ENCODE results near the gene BRD7.
A peak's percentile ranks its signal among the peaks of the same experiment; 100 is the strongest.

BRD7 gene

DNA sequence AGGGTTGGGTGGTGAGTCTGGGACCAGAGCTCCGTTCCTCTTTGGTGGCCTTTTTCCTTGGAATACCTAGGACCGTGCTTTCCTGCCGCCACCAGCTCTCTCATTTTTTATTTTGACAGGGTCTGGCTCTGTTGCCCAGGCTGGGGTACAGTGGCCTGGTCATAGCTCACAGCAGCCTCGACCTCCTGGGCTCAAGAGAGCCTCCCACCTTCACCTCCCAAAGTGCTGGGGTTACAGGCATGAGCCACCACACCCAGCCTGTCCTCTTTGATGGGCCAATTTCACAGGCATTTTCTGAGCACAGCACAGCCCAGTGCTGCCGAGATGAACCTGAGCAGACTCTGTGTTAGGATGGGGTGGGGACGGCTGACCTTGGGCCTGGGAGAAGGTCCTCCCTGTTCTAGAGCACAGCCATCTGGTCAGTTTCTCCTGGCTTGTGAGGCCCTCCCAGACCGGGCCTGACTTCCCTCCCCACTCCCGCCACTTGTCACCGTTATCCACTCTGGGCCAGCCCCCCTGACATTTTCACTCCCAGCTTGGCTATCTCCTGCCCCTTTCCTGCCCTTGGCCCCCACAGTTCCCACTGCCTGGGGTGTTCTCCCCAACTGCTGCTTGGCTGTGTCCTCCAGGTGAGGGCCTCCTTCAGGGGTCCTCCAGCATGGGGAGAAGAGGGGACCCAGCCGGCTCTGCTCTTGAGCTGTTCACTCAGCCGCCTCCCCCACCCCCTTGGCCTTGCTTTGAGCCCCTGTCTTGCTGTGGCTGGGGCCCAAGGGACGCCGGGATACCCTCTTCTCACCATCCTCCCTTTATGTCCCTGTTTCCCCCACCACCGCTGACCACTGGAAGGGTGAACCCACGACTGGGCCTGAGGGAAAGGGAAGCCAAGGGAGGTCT, 97.4 kb downstream of the BRD7 start:
- DNase-seq (ENCODE audit: low read depth), result no peak

DNA sequence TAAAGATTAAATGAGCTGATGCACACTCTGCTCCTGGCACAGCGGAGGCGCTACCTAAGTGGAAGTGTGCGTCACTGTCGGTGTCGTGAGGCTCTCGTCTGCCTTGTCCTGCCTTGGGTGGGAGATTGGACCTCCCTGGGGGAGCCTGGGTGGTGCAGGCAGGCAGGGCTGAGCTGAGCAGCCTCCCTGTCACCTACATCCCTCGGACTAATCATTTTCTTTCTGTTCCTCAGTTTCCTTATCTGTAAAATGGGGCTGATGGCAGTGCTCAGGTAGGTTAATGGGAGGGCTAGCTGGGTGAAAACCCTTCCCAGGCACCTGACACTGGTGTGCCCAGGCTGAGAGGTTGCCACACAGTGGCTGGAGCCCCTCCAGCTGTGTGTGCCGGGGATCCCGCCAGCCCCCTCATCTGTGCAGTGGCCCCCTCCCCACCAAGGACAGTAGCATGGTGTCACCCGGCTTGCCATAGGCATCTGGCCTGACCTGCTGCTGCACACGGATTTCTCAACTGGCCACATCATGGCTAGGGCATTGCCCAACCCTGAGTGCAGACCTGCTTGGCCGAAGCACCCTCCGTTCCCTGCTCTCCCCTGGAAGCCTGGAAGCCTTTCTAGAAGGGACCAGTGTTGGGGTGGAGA, 98.2 kb downstream of the BRD7 start:
- DNase-seq (ENCODE audit: low read depth), result no peak

DNA sequence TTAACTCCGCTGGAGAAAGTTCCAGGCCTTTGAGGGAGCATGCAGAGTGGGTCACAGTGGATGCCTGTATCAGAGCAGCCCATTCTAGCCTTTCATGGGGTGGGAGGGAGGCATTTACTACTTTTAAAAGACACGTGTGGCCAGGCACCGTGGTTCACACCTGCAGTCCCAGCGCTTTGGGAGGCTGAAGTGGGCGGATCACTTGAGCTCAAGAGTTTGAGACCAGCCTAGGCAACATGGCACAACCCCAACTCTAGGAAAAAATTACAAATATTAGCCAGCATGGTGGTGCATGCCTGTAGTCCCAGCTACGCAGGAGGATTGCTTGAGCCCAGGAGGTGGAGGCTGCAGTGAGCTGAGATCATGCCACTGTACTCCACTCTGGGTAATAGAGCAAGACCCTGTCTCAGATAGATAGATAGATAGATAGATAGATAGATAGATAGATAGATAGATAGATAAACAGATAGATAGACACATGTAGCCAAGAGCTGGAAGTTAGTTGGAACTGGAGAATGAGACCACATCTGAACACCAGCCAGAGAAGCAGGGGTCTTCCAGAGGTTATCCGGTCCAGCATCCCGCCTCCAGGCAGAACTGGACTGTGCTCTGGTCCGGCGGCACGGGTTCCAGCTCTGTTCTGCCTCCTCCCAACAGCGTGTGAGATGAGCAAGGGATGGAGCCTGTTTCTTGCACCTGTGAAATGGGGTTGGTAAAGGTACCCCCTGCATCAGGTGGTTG, 98.8 kb downstream of the BRD7 start:
- DNase-seq (ENCODE audit: low read depth), result no peak

DNA sequence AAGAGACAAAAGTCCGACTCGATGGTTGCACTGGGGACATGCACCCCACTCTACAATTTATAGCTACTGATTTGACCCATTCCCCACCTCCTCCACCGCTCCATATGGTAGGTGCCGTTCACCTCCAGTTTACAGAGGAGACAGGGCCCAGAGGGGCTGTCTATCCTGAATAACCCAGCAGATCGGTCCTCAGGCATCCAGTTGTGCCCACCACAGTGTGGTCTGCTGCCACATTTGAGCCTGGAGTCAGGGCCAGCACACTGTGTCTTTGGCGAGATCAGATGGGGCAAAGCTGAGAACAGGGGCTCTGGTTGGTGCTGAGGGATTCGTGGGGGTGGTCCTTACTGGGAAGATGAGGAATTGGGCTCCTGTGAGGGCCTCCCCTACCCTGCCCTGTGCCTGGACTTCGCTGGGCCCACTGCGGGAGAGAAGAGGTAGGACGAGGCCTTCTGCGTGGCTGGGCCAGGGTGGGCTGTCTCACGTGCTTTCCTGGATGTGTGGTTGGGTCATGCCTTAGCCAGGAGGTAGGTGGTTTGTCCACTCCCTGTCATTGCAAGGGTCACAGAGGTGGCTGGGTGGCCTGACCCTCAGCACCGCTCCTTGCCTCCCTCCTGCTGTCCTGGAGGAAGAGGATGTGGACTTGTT, 99.6 kb downstream of the BRD7 start:
- no peak for DNase-seq (ENCODE audit: low read depth)

DNA sequence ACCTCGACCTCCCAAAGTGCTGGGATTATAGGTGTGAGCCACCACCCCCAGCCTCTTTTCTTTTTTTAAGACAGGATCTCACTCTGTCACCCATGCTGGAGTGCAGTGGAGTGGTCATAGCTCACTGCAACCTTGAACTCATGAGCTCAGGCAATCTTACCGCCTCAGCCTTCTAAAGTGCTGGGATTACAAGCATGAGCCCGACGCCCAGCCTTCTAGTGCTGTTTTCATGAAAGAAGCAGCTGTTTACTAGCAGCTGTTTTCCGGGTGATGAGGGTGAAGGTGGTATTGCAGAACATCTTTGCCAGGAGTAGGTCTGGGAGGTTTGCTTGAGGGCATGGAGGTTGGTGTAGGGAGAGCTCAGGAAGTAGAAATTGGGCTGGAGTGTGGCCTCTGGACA, 100.4 kb downstream of the BRD7 start:
- DNase-seq (ENCODE audit: low read depth), result no peak

DNA sequence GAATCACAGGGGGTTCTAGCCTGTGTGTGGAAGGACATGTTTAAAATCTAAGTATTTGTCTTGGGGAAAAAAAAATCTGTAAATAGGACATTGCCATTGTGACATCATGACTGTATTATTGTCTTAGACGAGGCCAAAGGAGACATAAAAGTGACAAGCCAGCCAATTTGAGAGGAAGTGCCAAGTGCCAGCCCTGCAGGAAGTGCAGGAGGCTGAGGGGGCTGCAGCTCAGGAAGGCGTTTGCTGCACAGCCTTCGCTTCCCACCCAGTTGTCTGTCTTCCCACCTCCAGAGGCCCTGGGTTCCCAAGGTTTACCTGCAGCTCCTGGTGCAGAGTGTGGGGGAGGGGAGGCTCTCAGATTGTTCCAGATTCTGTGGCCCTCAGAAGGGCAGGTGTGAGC, 101.1 kb downstream of the BRD7 start:
- DNase-seq (ENCODE audit: low read depth), result no peak

DNA sequence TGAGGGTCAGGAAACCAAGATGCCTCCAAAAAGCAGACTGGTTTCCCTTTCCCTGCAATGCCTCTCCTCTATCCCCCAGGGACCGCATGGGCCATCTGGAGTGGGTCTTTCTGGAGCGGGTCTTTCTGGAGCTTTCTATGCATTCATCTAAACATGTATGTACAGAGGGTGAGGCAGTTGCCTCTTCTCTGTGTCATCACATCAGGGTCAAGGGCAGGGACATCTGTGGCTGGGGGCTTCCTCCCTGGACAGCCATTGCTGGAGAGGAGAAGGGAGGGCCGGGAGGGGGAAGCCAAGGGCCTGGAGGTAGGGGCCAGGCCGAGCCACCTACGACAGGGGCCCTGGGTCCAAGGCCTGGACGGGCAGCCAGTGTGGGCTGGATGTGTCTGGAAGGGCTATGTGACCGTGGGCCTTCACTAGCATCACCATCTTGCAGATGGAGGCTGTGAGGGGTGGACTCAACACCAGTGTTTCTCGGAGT, 101.6 kb downstream of the BRD7 start:
- no peak for DNase-seq (ENCODE audit: low read depth)

DNA sequence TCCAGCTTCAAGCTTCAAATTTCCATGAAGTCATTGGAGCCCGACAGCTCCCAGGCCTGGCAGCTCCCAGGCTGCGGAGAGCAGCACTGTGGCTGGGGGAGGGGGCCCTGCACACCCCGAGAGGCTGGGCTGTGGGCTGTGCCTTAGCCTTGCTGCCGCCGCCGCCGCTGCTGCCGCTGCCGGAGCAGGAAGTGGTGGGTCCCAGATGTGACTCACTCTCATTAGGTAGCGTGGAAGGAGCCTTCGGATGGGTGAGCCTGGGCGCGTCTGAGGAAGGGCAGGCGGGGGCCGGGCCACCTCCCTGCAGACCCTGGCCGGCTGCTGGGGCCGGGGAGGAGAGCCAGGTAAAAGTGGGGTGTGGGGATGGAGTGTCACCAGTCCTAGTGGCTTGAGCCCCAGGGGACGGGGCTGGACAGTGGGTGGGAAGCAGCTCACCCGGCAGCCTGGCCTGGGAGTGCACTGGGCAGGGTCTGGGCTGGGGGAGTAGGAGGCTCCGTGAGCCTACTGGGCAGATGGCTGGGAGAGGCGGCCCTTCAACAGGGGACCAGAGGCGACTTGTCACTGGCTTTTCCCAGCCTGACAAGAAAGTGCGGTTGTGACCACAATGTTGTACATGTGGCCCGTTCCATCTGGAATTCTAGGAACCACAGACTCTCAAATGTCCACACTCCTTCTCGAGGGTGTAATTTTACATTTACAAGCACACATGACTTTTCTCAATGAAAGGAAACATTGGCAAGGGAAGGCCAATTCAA, 102.3 kb downstream of the BRD7 start, which contains the start of gene ADCY7:
Gene ADCY7 (plus strand): TSS at position 215 of the 755 bp plus-strand sequence. CDS start 21,629 bp downstream, outside the sequence.
- peak; percentile 73 for DNase-seq (ENCODE audit: low read depth)

All from stimulated activated CD8-positive, alpha-beta memory T cell treated with anti-CD3 and anti-CD28 coated beads, Interleukin-12 subunit alpha, Interleukin-12 subunit beta, amount 100 ng/mL, for 4 hours (primary cell).